GM12878 (cell line): Measurements from ENCODE around the gene ERI2. TPM values are rescaled to one million over a fixed set of nuclear protein-coding genes. Genes with fewer than 3 reads are reported as not detected.
A peak's percentile ranks its signal among the peaks of the same experiment; 100 is the strongest.

ENCODE experiments used
- ASH2L ChIP-seq: fragments of 300-600, 200-600 bp; sonication (generic); IDR thresholded peaks from 2 replicates; pipeline ENCODE4 v1.6.1; 2017; ENCODE audit warnings: low read depth, mild to moderate bottlenecking, borderline replicate concordance
- BACH1 ChIP-seq: fragments of 450-650 bp; IDR thresholded peaks from 2 replicates; pipeline ENCODE4 v1.6.1; 2017; ENCODE audit warnings: mild to moderate bottlenecking, borderline replicate concordance
- BHLHE40 ChIP-seq, 2 experiments: fragments of 450-650 bp in 1 of 2; IDR thresholded peaks; 2 replicates each; pipeline ENCODE4 v1.6.1; 2011 to 2017; ENCODE audit warnings: low read depth in 2 of 2, borderline replicate concordance in 1 of 2, improper control_type of control experiment in 1 of 2, low read length in 1 of 2, mild to moderate bottlenecking in 1 of 2
- BMI1 ChIP-seq: fragments of 450-650 bp; IDR thresholded peaks from 2 replicates; pipeline ENCODE4 v1.6.1; 2016; ENCODE audit warnings: mild to moderate bottlenecking, moderate library complexity, borderline replicate concordance
- ELK1 ChIP-seq: IDR thresholded peaks from 2 replicates; pipeline ENCODE4 v1.6.1; 2012; ENCODE audit warnings: low read depth, low read length, improper control_type of control experiment
- GABPA ChIP-seq: IDR thresholded peaks from 2 replicates; pipeline ENCODE4 v1.6.1; 2014; ENCODE audit warnings: antibody characterized with exemption, low read depth, mild to moderate bottlenecking, inconsistent platforms
- IKZF1 ChIP-seq: fragments of 450-650 bp; conservative IDR thresholded peaks from 2 replicates; pipeline ENCODE4 v1.6.1; 2017; ENCODE audit warnings: antibody characterized with exemption, mild to moderate bottlenecking
- KAT2A ChIP-seq: conservative IDR thresholded peaks from 2 replicates; pipeline ENCODE4 v1.6.1; 2011; ENCODE audit warnings: low read depth, low read length; ENCODE audit not compliant: control insufficient read depth
- LARP7 ChIP-seq: fragments of 450-650 bp; IDR thresholded peaks from 2 replicates; pipeline ENCODE4 v1.6.1; 2017; ENCODE audit warnings: mild to moderate bottlenecking
- MYB ChIP-seq: fragments of 150-350 bp; IDR thresholded peaks from 2 replicates; pipeline ENCODE4 v1.6.1; 2014; ENCODE audit warnings: mild to moderate bottlenecking, low read depth, low read length, borderline replicate concordance
- NFYB ChIP-seq: IDR thresholded peaks from 2 replicates; pipeline ENCODE4 v1.6.1; 2011; ENCODE audit warnings: low read depth, mild to moderate bottlenecking, low read length, improper control_type of control experiment, moderate library complexity; ENCODE audit not compliant: insufficient read depth
- NR2C2 ChIP-seq: IDR thresholded peaks from 2 replicates; pipeline ENCODE4 v1.6.1; 2011; ENCODE audit warnings: borderline replicate concordance, low read depth; ENCODE audit not compliant: control insufficient read depth, insufficient read length
- NR2F1 ChIP-seq: fragments of 450-650 bp; conservative IDR thresholded peaks from 2 replicates; pipeline ENCODE4 v1.6.1; 2017; ENCODE audit warnings: mild to moderate bottlenecking
- POLR2AphosphoS2 ChIP-seq: IDR thresholded peaks from 2 replicates; pipeline ENCODE4 v1.6.1; 2011; ENCODE audit warnings: low read depth, mild to moderate bottlenecking, low read length, improper control_type of control experiment, moderate library complexity
- POU2F2 ChIP-seq: IDR thresholded peaks from 3 replicates; pipeline ENCODE4 v1.6.1; 2011; ENCODE audit warnings: low read depth, mild to moderate bottlenecking, low read length, borderline replicate concordance
- RUNX3 ChIP-seq: IDR thresholded peaks from 2 replicates; pipeline ENCODE4 v1.6.1; 2012; ENCODE audit warnings: low read length, inconsistent platforms
- SREBF2 ChIP-seq: IDR thresholded peaks from 2 replicates; pipeline ENCODE4 v1.6.1; 2012; ENCODE audit warnings: mild to moderate bottlenecking, low read length
- TCF12 ChIP-seq: IDR thresholded peaks from 2 replicates; pipeline ENCODE4 v1.6.1; 2011; ENCODE audit warnings: low read depth, mild to moderate bottlenecking, low read length
- YBX1 ChIP-seq: fragments of 450-650 bp; IDR thresholded peaks from 2 replicates; pipeline ENCODE4 v1.6.1; 2016; ENCODE audit warnings: antibody characterized with exemption
- ZNF274 ChIP-seq: IDR thresholded peaks from one replicate; pipeline ENCODE4 v1.8.0; 2011; ENCODE audit not compliant: insufficient read length, insufficient read depth
- polyA plus RNA-seq, 11 experiments: library from polyadenylated mRNA; depleted of rRNA in 4 of 11; unstranded in 6 of 11; stranded (reverse) in 5 of 11; fragments of >200 nt; fragmentation: Nextera tagmentation in 4 of 11; fragmentation: Illumina TruSeq in 1 of 11; extraction: Ambion mirVana in 4 of 11; extraction: Trizol in 1 of 11; gene quantifications; 1 replicate in 1 of 11; 2 replicates in 10 of 11; pipeline versions ENCODE4 v1.2.1 to v1.2.3, GENCODE V29; 2011 to 2016; ENCODE audit warnings: inconsistent platforms in 2 of 11, missing spikeins in 2 of 11, low read depth in 1 of 11
- total RNA-seq, 4 experiments: library from RNA; depleted of rRNA in 3 of 4; stranded (reverse); fragments of >200 nt in 3 of 4; fragmentation: Illumina TruSeq in 1 of 4; extraction: Trizol in 1 of 4; gene quantifications; 2 replicates each; pipeline versions ENCODE4 v1.2.1 to v1.2.3, GENCODE V29; 2013 to 2021
- TF ChIP-seq, protein P1 (sequence below): fragments of 450-650 bp; IDR thresholded peaks from 2 replicates; pipeline ENCODE4 v1.6.1; 2016; ENCODE audit warnings: mild to moderate bottlenecking, moderate library complexity, borderline replicate concordance
- TF ChIP-seq, protein P2 (sequence below): IDR thresholded peaks from 2 replicates; pipeline ENCODE4 v1.6.1; 2011; ENCODE audit warnings: mild to moderate bottlenecking, low read depth, low read length, moderate library complexity; ENCODE audit not compliant: insufficient replicate concordance

The ERI2 gene
- total and polyA plus RNA-seq, 10 of the 15 experiments (the other 5 are each of a cell fraction or from before 2014, with no cell fraction given), result 7.7 to 35.5 (median 19.2) TPM

DNA sequence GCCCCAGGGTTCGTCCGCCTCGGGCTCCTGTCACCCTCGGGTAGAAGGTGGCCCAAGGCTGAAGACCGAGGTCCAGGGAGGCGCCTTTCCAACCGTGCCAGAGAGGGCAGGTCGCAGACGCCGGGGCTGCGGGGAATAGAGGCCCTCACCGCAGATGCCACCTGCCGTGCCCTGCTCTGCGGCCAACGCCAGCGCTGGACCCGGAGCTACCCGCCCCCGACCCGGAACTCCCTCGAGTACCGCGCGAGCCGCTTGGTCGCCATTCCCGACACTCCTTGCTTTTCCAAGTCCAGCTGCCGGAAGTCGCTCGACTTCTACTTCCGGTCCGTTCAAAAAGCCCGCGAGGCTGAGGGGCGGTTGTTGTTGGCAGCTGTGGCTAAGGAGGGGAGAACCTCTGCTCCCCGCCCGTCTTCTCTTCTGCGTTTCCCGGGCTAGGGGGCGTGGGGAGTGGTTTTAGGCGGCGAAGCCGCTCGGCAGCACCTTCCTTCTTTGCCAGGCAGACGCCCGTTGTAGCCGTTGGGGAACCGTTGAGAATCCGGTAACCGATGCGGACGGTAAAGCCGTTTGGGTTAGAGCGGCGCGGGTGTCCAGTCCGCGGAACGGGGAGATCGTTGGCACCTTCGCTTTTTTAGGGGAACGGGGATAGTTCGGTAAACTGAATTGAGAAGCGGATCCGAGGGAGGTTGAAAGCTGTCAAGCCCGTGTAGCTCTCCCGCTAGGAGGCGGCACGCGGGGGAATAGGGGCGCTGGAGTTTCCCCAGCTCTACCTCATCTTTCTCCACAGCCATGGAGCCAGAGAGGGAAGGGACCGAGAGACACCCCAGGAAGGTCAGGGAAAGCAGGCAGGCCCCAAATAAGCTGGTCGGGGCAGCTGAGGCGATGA is at the start of gene ERI2, which contains the start of gene REXO5 (continued):
- TF ChIP-seq LARP7 (peak; percentile 60; the same call in 1 of the 2 replicates), NFYB (no peak), POU2F2 (peak; percentile 72; the same call in 2 of the 3 replicates), POLR2AphosphoS2 (no peak; the same call in none of the 2 replicates), SREBF2 (peak; percentile 56; the same call in 1 of the 2 replicates), MYB (peak; percentile 86; the same call in 1 of the 2 replicates), KAT2A (no peak), BMI1 (no peak), TCF12 (peak; percentile 89), BHLHE40 (IDR thresholded peaks at IDR 0.05; ENCODE audit: borderline replicate concordance in 1 of 2, low read depth in 2 of 2, low read length in 1 of 2) (peak; percentile 13 to 28; a peak in 3 of 4 replicates), ZNF274 (no peak), BACH1 (no peak), ASH2L (no peak), IKZF1 (peak; percentile 96), RUNX3 (peak; percentile 61; the same call in 1 of the 2 replicates), NR2F1 (0 out of 2 replicates have a peak, but pooled peaks have one; percentile 41), NR2C2 (no peak), GABPA (peak; percentile 97), ELK1 (peak; percentile 81), YBX1 (no peak)
- TF ChIP-seq, protein P1, sequence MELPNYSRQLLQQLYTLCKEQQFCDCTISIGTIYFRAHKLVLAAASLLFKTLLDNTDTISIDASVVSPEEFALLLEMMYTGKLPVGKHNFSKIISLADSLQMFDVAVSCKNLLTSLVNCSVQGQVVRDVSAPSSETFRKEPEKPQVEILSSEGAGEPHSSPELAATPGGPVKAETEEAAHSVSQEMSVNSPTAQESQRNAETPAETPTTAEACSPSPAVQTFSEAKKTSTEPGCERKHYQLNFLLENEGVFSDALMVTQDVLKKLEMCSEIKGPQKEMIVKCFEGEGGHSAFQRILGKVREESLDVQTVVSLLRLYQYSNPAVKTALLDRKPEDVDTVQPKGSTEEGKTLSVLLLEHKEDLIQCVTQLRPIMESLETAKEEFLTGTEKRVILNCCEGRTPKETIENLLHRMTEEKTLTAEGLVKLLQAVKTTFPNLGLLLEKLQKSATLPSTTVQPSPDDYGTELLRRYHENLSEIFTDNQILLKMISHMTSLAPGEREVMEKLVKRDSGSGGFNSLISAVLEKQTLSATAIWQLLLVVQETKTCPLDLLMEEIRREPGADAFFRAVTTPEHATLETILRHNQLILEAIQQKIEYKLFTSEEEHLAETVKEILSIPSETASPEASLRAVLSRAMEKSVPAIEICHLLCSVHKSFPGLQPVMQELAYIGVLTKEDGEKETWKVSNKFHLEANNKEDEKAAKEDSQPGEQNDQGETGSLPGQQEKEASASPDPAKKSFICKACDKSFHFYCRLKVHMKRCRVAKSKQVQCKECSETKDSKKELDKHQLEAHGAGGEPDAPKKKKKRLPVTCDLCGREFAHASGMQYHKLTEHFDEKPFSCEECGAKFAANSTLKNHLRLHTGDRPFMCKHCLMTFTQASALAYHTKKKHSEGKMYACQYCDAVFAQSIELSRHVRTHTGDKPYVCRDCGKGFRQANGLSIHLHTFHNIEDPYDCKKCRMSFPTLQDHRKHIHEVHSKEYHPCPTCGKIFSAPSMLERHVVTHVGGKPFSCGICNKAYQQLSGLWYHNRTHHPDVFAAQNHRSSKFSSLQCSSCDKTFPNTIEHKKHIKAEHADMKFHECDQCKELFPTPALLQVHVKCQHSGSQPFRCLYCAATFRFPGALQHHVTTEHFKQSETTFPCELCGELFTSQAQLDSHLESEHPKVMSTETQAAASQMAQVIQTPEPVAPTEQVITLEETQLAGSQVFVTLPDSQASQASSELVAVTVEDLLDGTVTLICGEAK, result peak; percentile 96
- TF ChIP-seq, protein P2, sequence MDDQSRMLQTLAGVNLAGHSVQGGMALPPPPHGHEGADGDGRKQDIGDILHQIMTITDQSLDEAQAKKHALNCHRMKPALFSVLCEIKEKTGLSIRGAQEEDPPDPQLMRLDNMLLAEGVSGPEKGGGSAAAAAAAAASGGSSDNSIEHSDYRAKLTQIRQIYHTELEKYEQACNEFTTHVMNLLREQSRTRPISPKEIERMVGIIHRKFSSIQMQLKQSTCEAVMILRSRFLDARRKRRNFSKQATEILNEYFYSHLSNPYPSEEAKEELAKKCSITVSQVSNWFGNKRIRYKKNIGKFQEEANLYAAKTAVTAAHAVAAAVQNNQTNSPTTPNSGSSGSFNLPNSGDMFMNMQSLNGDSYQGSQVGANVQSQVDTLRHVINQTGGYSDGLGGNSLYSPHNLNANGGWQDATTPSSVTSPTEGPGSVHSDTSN, result peak; percentile 73
